Ovary (tissue), 3 donors: Measurements from ENCODE around the gene ABTB2.

ENCODE experiments used
- CTCF ChIP-seq, 3 donors: fragments of 450-650 bp in 2 of 3; fragments of 200-600 bp in 1 of 3; IDR thresholded peaks; one replicate each; pipeline versions ENCODE4 v1.5.1 to v1.8.0; 2016 to 2022; ENCODE audit warnings: antibody characterized with exemption in 3 of 3, mild to moderate bottlenecking in 1 of 3
- POLR2A ChIP-seq: fragments of 450-650 bp; IDR thresholded peaks from one replicate; pipeline ENCODE4 v1.6.1; 2017; ENCODE audit warnings: antibody characterized with exemption, mild to moderate bottlenecking, moderate library complexity
- donor health status: DM: no; HTN: no; CAD: no.

DNA sequence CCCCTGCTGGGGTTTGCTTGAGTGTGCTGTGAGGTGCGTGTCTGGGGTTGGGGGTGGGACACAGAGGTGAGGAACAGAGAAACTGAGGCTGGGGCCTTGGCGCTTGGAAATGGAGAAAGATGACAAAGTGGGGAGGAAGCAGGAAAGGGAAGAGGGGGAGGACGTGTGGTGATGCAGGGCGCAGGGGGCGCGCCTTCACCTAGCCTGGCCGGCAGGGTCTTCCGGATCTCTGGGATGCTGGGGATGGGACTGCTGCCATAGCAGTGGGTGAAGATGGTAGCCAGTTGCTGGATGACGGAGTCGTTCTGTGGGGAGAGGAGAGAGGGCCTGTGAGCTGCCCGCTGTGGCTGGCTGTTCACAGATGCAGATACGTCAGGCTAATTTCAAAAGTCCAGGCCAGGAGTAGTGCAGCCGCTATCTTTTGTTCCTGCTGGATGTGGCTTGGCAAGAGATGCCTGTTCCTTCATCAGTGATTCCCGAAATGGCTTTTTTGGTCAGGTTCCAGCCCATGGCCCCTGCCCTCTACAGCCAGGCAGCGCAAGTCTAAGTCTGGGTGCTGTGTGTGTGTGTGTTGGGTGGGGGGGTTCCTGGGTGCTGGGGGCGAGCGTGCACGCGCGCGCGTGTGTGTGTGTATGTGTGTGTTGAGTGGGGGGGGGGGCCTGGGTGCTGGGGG is 197.6 kb downstream of the ABTB2 start:
- TF ChIP-seq CTCF (IDR thresholded peaks at IDR 0.05) (no peak), POLR2A (no peak)
